ENCODE results near the gene WNT7A.

WNT7A gene

DNA sequence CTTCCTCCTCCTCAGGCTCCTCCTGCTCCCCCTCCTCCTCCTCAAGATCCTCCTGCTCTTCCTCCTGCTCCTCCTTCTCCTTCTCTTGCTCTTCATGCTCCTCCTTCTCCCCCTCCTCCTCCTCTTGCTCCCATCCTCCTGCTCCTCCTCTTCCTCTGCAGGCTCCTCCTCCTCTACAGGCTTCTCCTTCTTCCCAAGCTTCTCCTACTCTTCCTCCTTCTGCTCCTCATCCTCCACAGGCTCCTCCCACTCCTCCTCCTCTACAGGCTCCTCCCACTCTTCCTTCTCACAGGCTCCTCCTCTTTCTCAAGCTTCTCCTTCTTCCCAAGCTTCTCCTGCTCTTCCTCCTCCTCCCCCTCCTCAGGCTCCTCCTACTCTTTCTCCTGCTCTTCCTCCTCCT lies 47.7 kb downstream of the WNT7A start:
- Histone ChIP-seq H3K79me2 (ENCODE audit: insufficient read depth, low read length) (no peaks in the 10 kb centered on the region), H3K4me2 (ENCODE audit: low read length) (no peak overlapping the region), H3K9ac (ENCODE audit: low read length) (no peak overlapping the region), H3K27ac (ENCODE audit: low read depth, low read length, poor library complexity, severe bottlenecking) (no peak overlapping the region), H2AFZ (ENCODE audit: low read length) (no peak overlapping the region), H3K27me3 (ENCODE audit: insufficient read depth, low read length) (0 out of 2 replicates have a peak, but pooled peaks cover 7% of the 10 kb centered on the region), H3K4me1 (ENCODE audit: insufficient read depth, low read length, severe bottlenecking) (no peaks in the 10 kb centered on the region), H3K9me2 (ENCODE audit: low read depth, low read length) (no peaks in the 10 kb centered on the region), H3K36me3 (ENCODE audit: insufficient read depth, low read length) (no peaks in the 10 kb centered on the region), H3F3A (ENCODE audit: insufficient read depth, low read length) (no peaks in the 10 kb centered on the region), H4K20me1 (ENCODE audit: insufficient read depth, low read length) (no peaks in the 10 kb centered on the region), H3K9me3 (ENCODE audit: low read length) (no peaks in the 10 kb centered on the region), H3K4me3 (ENCODE audit: low read depth, low read length, poor library complexity, severe bottlenecking) (no peak overlapping the region)
- TF ChIP-seq EZH2 (IDR thresholded peaks at IDR 0.05; ENCODE audit: borderline replicate concordance, low read length) = no peak
- TF ChIP-seq, protein P1, sequence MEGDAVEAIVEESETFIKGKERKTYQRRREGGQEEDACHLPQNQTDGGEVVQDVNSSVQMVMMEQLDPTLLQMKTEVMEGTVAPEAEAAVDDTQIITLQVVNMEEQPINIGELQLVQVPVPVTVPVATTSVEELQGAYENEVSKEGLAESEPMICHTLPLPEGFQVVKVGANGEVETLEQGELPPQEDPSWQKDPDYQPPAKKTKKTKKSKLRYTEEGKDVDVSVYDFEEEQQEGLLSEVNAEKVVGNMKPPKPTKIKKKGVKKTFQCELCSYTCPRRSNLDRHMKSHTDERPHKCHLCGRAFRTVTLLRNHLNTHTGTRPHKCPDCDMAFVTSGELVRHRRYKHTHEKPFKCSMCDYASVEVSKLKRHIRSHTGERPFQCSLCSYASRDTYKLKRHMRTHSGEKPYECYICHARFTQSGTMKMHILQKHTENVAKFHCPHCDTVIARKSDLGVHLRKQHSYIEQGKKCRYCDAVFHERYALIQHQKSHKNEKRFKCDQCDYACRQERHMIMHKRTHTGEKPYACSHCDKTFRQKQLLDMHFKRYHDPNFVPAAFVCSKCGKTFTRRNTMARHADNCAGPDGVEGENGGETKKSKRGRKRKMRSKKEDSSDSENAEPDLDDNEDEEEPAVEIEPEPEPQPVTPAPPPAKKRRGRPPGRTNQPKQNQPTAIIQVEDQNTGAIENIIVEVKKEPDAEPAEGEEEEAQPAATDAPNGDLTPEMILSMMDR (IDR thresholded peaks at IDR 0.05; ENCODE audit: low read length) = no peak

DNA sequence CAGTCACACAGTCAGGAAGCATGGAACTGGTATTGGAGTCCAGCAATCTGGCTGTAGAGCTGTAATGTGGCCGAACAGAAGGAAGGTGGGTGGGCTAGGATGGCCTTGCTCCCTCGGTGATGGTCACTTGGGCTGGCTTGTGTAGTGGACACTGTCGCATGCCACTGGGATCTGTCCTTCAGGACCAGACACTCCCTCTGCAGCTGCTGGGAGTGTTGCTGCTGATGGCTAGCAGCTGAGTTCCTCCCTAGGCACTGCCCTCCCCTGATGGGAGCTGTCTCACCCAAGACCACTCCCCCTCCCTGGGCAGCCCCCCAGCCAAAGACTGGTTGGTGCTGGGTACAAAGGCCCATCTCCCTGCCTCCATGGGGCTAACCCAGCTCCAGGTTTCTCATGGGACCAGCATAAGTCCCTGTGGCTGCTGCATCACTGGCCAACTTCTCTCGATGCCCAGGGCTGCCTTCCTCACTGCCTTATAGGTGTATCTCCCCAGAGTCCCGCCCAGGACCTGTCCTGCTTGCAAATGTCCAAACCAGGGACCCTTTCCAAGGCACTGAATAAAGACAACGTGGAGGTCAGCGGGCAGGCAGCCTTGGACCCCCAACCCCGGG lies 48.4 kb downstream of the WNT7A start:
- H3K9ac ChIP-seq (ENCODE audit: low read length) = no peak overlapping the region
- H3K9me2 ChIP-seq (ENCODE audit: low read depth, low read length) = no peaks in the 10 kb centered on the region
- H2AFZ ChIP-seq (ENCODE audit: low read length) = no peak overlapping the region
- H3K4me2 ChIP-seq (ENCODE audit: low read length) = no peak overlapping the region
- no peaks in the 10 kb centered on the region for H3K36me3 ChIP-seq (ENCODE audit: insufficient read depth, low read length)
- H3K27ac ChIP-seq (ENCODE audit: low read depth, low read length, poor library complexity, severe bottlenecking) = no peak overlapping the region
- no peaks in the 10 kb centered on the region for H3F3A ChIP-seq (ENCODE audit: insufficient read depth, low read length)
- H3K4me1 ChIP-seq (ENCODE audit: insufficient read depth, low read length, severe bottlenecking) = no peaks in the 10 kb centered on the region
- no peak overlapping the region for H3K4me3 ChIP-seq (ENCODE audit: low read depth, low read length, poor library complexity, severe bottlenecking)
- H4K20me1 ChIP-seq (ENCODE audit: insufficient read depth, low read length) = no peaks in the 10 kb centered on the region
- H3K79me2 ChIP-seq (ENCODE audit: insufficient read depth, low read length) = no peaks in the 10 kb centered on the region
- 0 out of 2 replicates have a peak, but pooled peaks cover 7% of the 10 kb centered on the region for H3K27me3 ChIP-seq (ENCODE audit: insufficient read depth, low read length)
- TF ChIP-seq EZH2 (IDR thresholded peaks at IDR 0.05; ENCODE audit: borderline replicate concordance, low read length) = no peak
- TF ChIP-seq, protein P1 (IDR thresholded peaks at IDR 0.05; ENCODE audit: low read length) = no peak
- no peaks in the 10 kb centered on the region for H3K9me3 ChIP-seq (ENCODE audit: low read length)

DNA sequence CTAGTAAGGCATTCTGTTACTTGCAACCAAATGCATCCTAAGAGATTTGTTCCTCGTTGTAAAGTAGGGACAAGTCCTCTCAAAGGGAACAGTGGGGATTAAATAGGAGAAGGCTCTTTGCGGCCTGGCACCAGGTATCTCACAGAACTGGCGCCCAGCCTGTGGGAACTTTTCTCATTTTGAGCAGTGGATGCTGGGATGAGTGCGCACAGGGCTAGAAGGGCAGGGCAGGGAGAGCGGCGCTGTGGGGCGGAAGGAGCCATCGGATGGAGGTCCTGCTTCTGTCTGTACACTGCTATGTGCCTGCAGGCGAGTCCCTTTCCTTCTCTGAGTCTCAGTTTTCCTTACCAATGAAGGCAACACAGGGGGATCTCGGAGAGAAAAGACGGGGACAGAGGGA lies 50.6 kb downstream of the WNT7A start:
- TF ChIP-seq EZH2 (IDR thresholded peaks at IDR 0.05; ENCODE audit: borderline replicate concordance, low read length) = no peak
- TF ChIP-seq, protein P1 (IDR thresholded peaks at IDR 0.05; ENCODE audit: low read length) = no peak
- H4K20me1 ChIP-seq (ENCODE audit: insufficient read depth, low read length) = no peaks in the 10 kb centered on the region
- H2AFZ ChIP-seq (ENCODE audit: low read length) = no peak overlapping the region
- H3K27ac ChIP-seq (ENCODE audit: low read depth, low read length, poor library complexity, severe bottlenecking) = no peak overlapping the region
- H3K9me3 ChIP-seq (ENCODE audit: low read length) = no peaks in the 10 kb centered on the region
- no peak overlapping the region for H3K9ac ChIP-seq (ENCODE audit: low read length)
- no peaks in the 10 kb centered on the region for H3K79me2 ChIP-seq (ENCODE audit: insufficient read depth, low read length)
- no peaks in the 10 kb centered on the region for H3K36me3 ChIP-seq (ENCODE audit: insufficient read depth, low read length)
- no peaks in the 10 kb centered on the region for H3F3A ChIP-seq (ENCODE audit: insufficient read depth, low read length)
- no peak overlapping the region for H3K4me2 ChIP-seq (ENCODE audit: low read length)
- H3K27me3 ChIP-seq (ENCODE audit: insufficient read depth, low read length) = 0 out of 2 replicates have a peak, but pooled peaks cover 7% of the 10 kb centered on the region
- no peaks in the 10 kb centered on the region for H3K9me2 ChIP-seq (ENCODE audit: low read depth, low read length)
- H3K4me3 ChIP-seq (ENCODE audit: low read depth, low read length, poor library complexity, severe bottlenecking) = no peak overlapping the region
- H3K4me1 ChIP-seq (ENCODE audit: insufficient read depth, low read length, severe bottlenecking) = no peaks in the 10 kb centered on the region

Measured in OCI-LY1 (cell line).